ENCODE results near the gene NPAS4.

DNA sequence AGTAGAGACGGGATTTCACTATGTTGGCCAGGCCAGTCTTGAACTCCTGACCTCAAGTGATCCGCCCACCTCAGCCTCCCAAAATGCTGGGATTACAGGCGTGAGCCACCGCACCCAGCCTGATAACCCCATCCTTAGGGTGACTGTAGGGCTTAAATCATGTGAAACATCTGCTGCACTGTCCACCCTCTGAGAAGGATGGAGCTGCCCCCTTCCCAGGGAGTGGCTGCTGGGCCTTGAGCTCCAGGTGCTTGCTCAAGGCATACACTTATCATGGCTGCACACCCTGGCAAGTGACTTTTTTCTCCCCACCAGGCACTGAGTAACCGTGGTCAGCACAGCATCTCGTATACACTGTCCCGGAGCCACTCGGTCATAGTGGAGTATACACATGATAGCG is 51.2 kb downstream of the NPAS4 start:
- no peak for TF ChIP-seq NFYB (CRISPR knock-in tag; conservative IDR thresholded peaks at IDR 0.05; ENCODE audit: low read depth)
- TF ChIP-seq, protein P1, sequence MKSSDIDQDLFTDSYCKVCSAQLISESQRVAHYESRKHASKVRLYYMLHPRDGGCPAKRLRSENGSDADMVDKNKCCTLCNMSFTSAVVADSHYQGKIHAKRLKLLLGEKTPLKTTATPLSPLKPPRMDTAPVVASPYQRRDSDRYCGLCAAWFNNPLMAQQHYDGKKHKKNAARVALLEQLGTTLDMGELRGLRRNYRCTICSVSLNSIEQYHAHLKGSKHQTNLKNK (CRISPR knock-in tag; IDR thresholded peaks at IDR 0.05): no peak
- no peak for TF ChIP-seq USF2 (CRISPR knock-in tag; IDR thresholded peaks at IDR 0.05)
- no peak for TF ChIP-seq CTCF (IDR thresholded peaks at IDR 0.05)
- TF ChIP-seq, protein P2, sequence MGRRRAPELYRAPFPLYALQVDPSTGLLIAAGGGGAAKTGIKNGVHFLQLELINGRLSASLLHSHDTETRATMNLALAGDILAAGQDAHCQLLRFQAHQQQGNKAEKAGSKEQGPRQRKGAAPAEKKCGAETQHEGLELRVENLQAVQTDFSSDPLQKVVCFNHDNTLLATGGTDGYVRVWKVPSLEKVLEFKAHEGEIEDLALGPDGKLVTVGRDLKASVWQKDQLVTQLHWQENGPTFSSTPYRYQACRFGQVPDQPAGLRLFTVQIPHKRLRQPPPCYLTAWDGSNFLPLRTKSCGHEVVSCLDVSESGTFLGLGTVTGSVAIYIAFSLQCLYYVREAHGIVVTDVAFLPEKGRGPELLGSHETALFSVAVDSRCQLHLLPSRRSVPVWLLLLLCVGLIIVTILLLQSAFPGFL (CRISPR knock-in tag; IDR thresholded peaks at IDR 0.05; ENCODE audit: borderline replicate concordance): no peak
- TF ChIP-seq ATF2 (CRISPR knock-in tag; IDR thresholded peaks at IDR 0.05; ENCODE audit: borderline replicate concordance, low read depth): no peak
- TF ChIP-seq CREB1 (CRISPR knock-in tag; IDR thresholded peaks at IDR 0.05): no peak
- no peak for TF ChIP-seq FOXP1 (CRISPR knock-in tag; IDR thresholded peaks at IDR 0.05; ENCODE audit: borderline replicate concordance)
- no peak for TF ChIP-seq ESRRA (CRISPR knock-in tag; IDR thresholded peaks at IDR 0.05; ENCODE audit: borderline replicate concordance)
- TF ChIP-seq JUN (CRISPR knock-in tag; IDR thresholded peaks at IDR 0.05): no peak
